NCI-H510A (cell line): ENCODE measurements around the gene FAM120B.
"Not testable (repeated sequence)": the region's sequence is repeated elsewhere in the genome, so short reads cannot be mapped to it uniquely, and the experiment has no call there.

ENCODE experiments used
- DNase-seq: peaks from one replicate; lab custom pipeline; 2025; lab: John Stamatoyannopoulos, UW

Gene FAM120B

DNA sequence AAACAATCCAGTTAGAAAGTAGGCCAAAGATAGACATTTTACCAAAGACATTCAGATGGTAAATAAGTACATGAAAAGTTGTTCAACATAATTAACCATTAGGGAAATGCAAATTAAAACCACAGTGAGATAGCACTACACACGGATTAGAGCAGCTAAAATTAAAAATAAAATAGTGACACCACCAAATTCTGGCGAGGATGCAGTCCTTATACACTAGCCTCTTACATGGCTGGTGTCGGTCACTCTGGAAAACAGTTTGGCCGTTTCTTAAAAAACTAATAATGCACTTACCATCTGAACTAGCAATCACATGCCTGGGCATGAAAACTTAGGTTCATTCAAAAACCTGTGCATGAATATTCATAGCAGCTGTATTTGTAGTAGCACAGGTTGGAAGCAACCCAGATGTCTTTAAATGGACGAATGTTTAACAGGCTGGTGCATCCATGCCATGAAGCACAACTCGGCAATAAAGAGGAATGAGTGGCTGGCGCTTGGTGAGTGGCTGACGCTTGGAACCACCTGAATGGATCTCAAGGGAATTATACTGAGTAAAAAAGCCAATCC is 77.0 kb downstream of the FAM120B start:
- no peak for DNase-seq

GRCh38 chr6:170385506-170385905 is 78.9 kb downstream of the FAM120B start:
- DNase-seq: no peak

DNA sequence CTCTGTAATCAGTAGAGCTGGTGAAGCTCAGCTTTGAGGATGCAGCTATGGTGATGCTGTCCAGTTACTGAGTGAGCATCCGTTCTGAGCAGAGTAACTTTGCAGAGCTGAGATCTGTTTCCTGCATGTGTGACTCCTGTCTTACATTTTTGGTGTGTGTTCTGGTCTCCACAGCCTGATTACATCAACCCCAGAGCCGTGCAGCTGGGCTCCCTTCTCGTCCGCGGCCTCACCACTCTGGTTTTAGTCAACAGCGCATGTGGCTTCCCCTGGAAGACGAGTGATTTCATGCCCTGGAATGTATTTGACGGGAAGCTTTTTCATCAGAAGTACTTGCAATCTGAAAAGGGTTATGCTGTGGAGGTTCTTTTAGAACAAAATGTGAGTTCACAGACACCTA is 81.6 kb downstream of the FAM120B start:
- no peak for DNase-seq

DNA sequence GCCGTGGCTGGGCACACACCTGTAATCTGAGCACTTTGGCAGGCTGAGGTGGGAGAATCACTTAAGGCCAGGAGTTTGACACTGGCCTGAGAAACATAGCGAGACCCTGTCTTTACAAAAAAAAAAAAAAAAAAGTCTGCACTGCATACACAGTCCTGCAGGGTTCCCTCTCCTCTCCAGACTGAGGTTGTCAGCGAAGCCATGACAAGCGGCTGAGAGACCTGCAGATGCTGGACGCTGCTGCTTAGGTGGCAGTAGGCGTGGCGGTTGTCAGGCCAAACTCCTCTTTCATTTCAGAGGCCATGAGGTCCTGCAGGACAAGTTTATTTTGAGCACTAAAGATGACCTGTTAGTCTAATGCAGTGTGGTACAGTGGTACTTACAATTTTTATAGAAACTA is 86.5 kb downstream of the FAM120B start:
- DNase-seq: no peak

GRCh38 chr6:170393807-170394399 is 87.3 kb downstream of the FAM120B start:
- DNase-seq: no peak

DNA sequence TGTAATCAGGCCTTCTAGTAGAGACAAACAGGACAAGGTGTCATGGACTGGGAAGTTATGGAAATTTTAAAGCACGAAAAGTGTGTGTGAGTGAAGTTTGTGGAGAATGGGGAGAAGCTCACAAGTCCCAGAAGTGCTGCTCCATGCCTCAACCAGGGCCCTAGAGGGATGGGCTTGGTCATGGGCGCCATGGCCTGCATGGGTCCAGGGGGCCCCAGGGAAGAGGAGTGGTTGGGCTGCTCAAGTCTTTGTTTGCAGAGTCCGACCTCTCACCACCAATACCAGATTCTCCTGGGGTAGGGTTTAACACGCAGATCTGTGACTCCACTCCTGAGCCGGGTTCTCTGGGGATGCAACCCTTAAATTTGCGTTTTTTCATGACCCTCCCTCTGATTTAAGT is 88.4 kb downstream of the FAM120B start:
- no peak for DNase-seq

- DNase-seq: not testable (repeated sequence)
Measured at GRCh38 chr6:170398743-170399369, 92.3 kb downstream of the FAM120B start.

DNA sequence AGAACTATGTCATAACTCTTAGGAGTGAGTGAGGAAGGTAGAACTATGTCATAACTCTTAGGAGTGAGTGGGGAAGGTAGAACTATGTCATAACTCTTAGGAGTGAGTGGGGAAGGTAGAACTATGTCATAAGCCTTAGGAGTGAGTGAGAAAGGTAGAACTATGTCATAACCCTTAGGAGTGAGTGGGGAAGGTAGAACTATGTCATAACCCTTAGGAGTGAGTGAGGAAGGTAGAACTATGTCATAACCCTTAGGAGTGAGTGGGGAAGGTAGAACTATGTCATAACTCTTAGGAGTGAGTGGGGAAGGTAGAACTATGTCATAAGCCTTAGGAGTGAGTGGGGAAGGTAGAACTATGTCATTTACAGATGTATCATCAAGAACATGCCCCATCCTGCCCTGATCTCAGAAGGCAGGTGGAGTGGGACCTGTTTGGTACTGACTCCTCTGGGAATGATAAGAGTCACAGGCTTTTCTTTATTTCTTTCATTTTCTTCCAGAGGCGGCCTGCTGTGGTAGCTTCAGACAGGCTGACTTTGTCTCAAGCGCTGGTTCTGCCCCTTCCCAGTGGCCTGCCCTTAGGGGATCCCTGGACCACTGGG is 93.5 kb downstream of the FAM120B start:
- DNase-seq: not testable (repeated sequence)

DNA sequence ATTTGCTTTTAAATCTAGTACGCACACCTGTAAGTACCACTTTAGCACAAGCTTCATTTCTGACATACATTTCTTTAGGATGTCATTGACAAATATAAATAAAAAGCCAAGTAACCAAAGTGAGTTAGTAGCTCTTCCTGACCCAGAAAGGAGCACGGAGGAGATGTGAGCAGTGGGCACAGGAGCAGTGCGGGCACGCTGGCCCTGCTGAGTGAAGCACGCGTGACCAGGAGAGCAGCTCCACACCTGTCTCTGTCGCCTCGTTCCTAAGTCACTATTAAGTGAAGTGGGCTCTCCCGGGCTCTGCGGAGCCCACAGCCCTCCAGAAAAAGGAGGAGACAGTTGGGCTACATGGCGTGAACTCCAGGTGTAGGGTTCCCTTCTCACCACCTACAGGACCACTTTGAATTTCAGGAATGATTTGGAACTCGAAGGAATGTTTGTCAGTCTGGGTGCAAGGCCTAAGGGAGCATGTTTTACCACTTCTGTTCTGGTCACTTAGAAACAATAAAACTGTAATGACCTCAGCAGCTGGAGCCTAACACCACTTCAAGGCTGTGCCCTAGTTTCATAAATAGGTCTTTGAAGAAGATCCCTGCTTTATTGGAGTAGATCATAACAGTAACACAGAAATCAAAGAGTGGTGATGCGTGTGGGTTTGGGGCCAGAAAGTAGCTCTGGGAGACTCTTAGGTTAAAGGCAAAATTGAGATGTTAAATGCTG is 95.9 kb downstream of the FAM120B start:
- DNase-seq: peak; percentile 35

- peak; percentile 9 for DNase-seq
Measured at GRCh38 chr6:170403451-170403850, 96.9 kb downstream of the FAM120B start.

DNA sequence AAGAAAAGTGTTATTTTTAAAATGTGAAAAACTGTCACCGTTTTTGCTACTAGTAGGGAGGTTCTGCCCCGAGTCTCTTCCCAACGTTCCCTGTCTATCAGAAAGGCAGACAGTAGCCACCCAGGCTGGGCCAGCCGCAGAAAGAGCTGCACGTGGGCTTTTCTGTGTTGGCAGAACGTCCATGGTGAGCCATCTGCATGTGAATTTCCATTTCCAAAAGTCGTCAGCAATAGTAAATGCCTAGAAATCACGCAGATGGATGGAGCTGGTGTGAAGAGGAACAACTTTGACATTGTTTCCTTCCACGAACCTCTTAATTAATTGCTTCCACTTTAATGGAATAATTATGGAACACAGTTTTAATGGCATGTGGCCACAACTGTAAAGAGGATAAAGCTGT is 97.5 kb downstream of the FAM120B start:
- DNase-seq: no peak

DNA sequence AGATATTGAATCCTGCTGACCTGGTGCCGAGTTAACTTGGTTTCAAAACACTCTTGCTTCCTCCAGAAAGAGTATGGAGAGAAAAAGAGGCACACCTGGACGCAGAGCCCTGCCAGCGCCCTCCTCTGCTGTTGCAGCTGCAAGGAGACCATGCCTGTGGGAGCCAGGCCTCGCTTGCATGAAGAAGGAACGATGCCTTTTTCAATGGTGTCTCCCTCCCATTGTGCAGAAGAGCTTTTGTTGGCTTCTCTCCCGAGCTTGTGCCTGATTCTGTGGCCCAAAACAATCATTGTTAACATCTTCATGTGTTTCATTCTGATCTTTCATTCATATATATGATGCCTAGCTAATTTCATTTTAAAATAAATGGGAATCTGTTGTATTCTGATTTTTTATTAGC is 98.1 kb downstream of the FAM120B start:
- peak; percentile 28 for DNase-seq

- no peak for DNase-seq
Measured at GRCh38 chr6:170405311-170405975, 98.9 kb downstream of the FAM120B start.

- no peak for DNase-seq
Measured at GRCh38 chr6:170407200-170407599, 100.6 kb downstream of the FAM120B start.

- DNase-seq: no peak
Measured at GRCh38 chr6:170407932-170408331, 101.4 kb downstream of the FAM120B start.

- not testable (repeated sequence) for DNase-seq
Measured at GRCh38 chr6:170409746-170410145, 103.2 kb downstream of the FAM120B start.

DNA sequence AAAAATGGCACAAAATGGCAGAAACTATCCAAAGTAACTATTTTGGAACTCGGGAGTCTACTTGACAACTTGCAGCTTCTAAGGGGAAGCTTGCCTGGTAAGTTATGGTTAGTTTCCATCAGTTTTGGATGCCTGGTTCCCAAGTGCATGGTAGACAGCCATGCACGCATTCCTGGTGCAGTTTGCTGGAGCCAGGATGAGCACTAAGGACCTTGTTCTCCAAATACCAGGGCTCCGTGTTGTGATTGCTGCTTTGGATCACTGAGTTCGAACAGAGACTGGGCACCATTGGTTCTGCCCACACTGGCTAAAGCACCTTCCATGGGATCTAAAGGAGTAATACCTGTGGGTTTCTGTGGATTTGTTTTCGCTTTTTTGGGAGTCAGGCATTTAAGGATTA is 103.7 kb downstream of the FAM120B start:
- DNase-seq: no peak

DNA sequence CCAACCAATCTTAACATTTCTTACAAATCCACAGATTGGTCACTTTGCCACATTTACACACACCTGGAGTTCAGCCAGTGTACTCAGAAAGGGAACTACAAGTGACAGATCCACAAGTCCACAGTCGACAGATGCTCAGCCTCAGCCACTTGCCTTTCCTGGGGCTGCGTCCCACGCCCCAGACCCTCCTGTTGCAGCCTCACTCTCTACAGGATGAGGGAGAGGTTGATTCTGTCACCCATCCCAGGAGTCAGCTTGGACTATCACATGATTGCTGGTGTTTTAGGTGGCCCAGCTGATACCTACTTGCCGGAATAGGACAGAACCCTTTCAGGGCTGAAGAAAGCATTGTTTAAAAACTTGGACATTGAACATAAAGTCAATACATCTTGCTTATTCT is 108.8 kb downstream of the FAM120B start:
- DNase-seq: no peak

- DNase-seq: no peak
Measured at GRCh38 chr6:170416303-170416702, 109.7 kb downstream of the FAM120B start.

DNA sequence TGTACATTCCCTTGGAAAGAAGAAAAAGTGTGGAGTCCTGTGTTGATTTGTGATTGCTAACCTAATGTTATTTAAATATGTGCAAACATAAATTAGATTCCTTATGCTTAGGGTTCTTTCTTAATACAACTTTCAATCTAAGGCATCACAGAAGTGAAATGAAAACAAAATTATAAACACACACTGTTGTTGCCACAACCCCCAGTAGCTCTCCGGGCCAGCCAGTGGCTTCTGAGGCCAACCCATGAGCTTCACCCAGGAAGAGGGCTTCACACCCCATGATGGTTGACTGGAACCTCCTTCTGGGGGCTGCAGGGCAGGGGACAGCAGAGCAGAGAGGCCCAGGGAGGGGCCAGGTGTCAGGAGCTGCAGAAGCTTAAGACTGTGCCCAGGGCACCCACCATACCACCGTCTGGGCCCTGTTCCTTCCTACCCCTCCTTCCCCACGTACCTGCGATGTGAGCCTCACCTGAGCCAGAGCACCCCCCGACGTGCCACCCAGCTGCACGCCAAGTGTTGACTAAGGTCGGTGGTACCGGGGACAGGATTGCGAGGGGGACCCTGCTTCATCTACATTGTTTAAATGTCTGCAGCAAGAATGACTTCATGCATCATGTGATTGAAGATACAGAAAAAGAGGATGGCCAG is 110.5 kb downstream of the FAM120B start:
- no peak for DNase-seq

- DNase-seq: no peak
Measured at GRCh38 chr6:170417881-170418280, 111.3 kb downstream of the FAM120B start.

DNA sequence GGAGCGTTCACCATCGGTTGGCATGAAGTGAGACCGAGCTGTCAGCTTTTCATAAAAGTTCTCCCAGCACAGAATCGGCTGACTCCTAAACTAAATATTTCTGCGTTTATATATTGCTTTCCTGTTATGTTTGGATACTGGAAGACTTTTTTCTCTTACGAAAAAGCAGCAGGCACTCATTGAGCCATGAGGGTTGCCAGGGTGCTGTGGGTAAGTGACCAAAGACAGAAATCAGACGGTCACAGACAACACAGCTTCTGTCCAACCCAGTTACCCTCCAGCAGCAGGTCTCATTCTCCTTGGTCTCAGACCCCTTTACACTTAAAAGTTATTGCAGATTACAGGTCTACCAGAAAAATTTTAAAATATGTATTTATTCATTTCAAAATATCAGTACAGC is 113.7 kb downstream of the FAM120B start:
- no peak for DNase-seq
